Fibroblast of pulmonary artery (primary cell): ENCODE data around the gene ACTL10.

Experiments
- DNase-seq: peaks from one replicate; pipeline ENCODE4 v3.0.0-alpha.2; 2010; ENCODE audit warnings: low read depth
- H3K4me3 ChIP-seq: replicated peaks from 2 replicates; pipeline ENCODE4 v1.5.1; 2011; ENCODE audit warnings: low read depth, mild to moderate bottlenecking, control low read depth, low read length, moderate library complexity
- TF ChIP-seq, protein P1 (sequence below): IDR thresholded peaks from 2 replicates; pipeline ENCODE4 v1.5.1; 2011; ENCODE audit warnings: mild to moderate bottlenecking, control low read depth, low read length, inconsistent platforms; ENCODE audit errors: missing control alignments

ACTL10 gene

DNA sequence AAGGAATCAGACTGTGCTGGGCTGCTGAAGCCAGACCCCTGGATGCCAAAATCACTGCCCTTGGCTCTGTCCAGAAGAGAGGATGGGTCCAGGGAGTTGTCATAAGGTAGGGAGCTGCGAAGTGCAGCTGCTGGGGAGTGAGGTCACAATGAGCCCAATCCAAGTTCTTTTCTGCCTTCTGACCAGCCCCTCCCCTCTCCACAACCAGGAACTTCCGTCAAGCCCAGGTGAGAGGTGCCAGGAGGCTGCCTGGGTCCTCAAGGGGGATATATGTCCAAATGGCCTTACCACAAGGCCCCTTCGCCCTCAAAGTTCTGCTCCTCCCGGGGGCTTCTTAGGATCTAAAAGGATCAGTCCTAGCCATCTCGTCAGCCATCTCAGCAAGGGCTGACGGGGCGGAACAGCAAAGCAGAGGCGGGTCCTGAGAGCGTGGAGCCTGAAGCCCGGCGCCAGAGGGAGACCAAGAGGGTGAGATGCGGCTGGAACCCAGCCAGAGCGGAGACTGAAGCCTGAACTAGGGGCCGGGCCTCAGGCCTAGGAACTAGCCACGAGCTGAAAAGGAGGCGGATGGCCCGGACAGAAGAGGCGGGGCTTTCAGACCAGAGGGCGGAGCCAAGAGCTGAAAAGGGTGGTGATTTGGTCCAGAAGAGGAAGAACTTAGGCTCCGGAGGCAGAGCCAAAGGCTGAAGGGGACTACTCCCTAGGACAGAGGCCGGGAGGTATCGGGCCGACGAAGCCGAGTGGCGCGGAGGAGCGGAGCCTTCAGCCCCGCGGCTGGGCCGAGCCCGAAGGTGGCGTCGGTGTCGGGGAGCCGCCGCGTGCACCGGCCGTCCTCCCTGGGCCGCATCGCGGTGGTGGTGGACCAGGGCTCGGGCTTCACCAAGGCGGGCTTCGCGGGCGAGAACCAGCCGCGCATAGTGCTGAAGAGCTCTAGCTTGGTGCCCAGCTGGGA lies at the start of gene ACTL10:
ACTL10 (plus strand) TSS at position 651 of the 952 bp plus-strand sequence. CDS start 555 bp downstream, outside the sequence.
- H3K4me3 ChIP-seq, result peak within 1 kb of the TSS; percentile 56
- DNase-seq, result peak; percentile 99
- TF ChIP-seq, protein P1, sequence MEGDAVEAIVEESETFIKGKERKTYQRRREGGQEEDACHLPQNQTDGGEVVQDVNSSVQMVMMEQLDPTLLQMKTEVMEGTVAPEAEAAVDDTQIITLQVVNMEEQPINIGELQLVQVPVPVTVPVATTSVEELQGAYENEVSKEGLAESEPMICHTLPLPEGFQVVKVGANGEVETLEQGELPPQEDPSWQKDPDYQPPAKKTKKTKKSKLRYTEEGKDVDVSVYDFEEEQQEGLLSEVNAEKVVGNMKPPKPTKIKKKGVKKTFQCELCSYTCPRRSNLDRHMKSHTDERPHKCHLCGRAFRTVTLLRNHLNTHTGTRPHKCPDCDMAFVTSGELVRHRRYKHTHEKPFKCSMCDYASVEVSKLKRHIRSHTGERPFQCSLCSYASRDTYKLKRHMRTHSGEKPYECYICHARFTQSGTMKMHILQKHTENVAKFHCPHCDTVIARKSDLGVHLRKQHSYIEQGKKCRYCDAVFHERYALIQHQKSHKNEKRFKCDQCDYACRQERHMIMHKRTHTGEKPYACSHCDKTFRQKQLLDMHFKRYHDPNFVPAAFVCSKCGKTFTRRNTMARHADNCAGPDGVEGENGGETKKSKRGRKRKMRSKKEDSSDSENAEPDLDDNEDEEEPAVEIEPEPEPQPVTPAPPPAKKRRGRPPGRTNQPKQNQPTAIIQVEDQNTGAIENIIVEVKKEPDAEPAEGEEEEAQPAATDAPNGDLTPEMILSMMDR, result peak; percentile 47

DNA sequence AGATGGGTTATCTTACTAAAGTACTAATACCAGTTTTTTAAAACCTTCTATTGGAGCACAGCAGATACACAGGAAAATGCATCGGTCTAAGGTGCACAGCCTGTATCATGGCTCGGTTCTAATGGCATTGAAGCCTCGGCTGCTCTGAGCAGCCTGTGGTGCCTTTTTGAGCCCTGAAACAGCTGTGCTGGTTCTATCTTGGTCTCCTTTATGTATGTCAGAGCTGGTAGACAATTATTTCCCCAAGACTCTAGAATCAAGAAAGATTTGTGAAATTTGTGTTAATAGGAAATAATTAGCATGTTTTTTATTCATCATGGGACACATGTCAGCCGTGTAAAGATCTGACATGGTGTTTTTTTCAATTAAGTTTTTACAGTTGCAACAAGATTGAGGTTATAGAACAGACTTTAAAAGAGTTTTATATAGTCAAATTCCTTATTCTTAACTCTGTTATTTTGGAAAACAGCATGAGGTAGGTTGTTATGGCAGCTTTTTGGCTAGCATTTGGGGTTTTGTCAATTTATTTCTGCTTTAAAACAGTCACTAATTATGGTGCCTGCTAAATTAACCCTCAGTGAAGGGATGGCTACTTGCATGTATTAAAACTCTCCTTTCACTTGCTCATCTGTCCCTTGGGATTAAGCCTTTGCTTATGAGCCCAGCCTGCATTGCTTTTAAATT lies 44.9 kb upstream of the ACTL10 start:
- TF ChIP-seq, protein P1, result no peak
- no peak for DNase-seq
- no peak overlapping the region for H3K4me3 ChIP-seq

DNA sequence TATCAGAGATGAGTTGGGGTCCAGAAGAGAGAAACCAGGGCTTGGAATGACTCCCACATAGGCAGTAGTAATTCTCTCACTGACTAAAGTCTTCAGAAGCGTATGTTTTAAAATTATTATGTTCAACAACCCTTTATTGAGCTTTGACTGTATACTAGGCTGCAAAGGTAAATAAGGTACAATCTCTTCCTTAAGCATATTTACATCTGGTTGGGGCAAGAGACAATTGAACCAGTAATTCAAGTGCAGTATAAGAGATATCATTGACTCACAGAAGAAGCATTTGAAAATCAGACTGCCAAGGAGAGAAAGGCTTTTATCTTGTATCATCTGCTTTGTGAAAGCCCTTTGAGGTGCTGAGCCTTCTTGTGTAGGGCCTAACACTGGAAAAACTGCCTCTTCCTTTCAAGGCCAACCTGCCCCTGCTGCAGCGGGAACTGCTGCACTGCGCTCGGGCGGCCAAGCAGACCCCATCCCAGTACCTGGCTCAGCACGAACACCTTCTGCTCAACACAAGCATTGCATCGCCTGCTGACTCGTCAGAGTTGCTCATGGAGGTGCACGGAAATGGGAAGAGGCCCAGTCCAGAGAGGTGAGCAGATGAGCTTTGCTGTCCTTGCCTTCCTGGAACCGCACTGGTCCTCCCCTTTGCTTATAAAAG lies 43.9 kb upstream of the ACTL10 start:
- DNase-seq, result no peak
- TF ChIP-seq, protein P1, result no peak
- no peak overlapping the region for H3K4me3 ChIP-seq

DNA sequence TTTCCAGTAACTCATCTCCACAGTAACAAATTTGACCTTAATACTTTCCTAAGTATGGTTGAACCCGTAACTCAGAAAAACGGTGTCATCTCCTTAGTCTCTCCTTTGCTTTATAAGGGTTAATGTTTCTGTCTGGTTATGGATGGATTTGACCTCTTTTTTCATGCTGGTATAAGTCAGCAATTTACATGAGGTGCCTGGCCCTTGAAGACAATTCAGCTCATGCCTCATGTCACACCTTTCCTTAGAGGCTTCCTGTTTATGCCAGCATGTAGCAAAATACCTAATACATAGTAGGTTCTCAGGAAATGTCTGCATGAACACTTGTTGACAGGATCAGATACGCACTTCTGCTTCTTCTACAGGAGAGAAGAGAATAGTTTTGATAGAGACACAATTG lies 42.3 kb upstream of the ACTL10 start:
- H3K4me3 ChIP-seq, result no peak overlapping the region
- no peak for DNase-seq
- TF ChIP-seq, protein P1, result no peak

DNA sequence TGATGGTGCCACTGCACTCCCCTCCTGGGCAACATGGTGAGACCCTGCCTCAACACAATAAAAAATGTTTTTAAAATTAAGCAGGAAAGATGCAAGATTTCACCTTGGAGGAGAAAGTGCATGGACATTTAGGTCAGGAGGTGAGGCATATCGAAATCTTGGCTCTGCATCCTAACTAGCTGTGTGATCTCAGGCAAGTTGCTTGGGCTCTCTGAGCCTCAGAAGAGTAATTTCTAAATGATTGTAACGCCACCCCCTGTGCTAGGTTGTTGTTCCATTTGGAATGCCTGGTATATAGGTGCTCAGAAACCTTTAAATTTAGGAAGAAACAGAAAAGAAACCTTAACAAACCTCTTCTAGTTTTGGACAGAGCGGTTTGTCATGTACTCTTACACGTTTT lies 40.6 kb upstream of the ACTL10 start:
- TF ChIP-seq, protein P1, result no peak
- no peak overlapping the region for H3K4me3 ChIP-seq
- DNase-seq, result no peak

DNA sequence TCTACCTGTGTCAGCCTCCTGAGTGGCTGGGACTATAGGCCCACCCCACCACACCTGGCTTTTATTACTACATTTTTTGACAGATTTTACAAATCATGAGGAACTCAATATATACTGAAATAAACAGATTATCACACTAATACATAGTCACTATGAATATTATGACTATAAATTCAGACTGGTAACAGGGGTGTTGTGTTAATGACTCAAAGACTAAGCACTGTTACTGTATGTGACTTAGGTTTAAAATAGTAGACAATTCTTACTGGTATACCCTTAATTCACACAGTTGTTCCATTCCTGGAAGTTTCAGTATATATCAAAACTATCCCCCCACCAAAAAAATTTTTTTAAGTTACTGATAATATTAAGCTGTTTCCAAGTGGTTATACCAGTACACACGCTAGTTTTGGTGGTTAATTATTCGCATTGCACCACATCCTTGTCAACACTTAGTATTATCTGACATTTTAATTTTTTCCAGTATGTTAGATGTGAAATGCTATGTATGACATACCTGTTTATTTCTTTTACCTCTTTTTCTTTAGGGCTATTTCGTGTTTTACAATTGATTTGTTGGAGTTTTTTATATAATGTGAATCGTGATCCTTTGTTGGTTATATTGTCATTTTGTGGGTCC lies 39.0 kb upstream of the ACTL10 start:
- H3K4me3 ChIP-seq, result no peak overlapping the region
- DNase-seq, result no peak
- TF ChIP-seq, protein P1, result no peak
